GM21360 (cell line): ENCODE measurements around the gene FMO5.
A peak's percentile ranks its signal among the peaks of the same experiment; 100 is the strongest.
"Not testable (repeated sequence)": the region's sequence is repeated elsewhere in the genome, so short reads cannot be mapped to it uniquely, and the experiment has no call there.

Experiments
- ATAC-seq: cut with Tn5 transposase; IDR thresholded peaks from one replicate; pipeline ENCODE4 v1.9.1; 2021; ENCODE audit warnings: mild to moderate bottlenecking, moderate library complexity; ENCODE audit not compliant: unreplicated experiment

The FMO5 gene

GRCh38 chr1:147209825-147210821 is 15.0 kb downstream of the FMO5 start:
- ATAC-seq: no peak

- ATAC-seq: no peak
These were observed 16.5 kb downstream of the FMO5 start for GRCh38 chr1:147208619-147209018.

- ATAC-seq: no peak
These were observed 17.9 kb downstream of the FMO5 start for GRCh38 chr1:147207192-147207591.

- no peak for ATAC-seq
These were observed 21.1 kb downstream of the FMO5 start for GRCh38 chr1:147204080-147204479.

- ATAC-seq: no peak
These were observed 22.6 kb downstream of the FMO5 start for GRCh38 chr1:147202576-147202975.

GRCh38 chr1:147201786-147202185 is 23.4 kb downstream of the FMO5 start:
- no peak for ATAC-seq

GRCh38 chr1:147201276-147201675 is 23.9 kb downstream of the FMO5 start:
- no peak for ATAC-seq

GRCh38 chr1:147197324-147197723 is 27.8 kb downstream of the FMO5 start:
- not testable (repeated sequence) for ATAC-seq

- ATAC-seq: no peak
These were observed 35.6 kb downstream of the FMO5 start for GRCh38 chr1:147189514-147189913.

GRCh38 chr1:147185432-147185831 is 39.7 kb downstream of the FMO5 start:
- ATAC-seq: no peak

GRCh38 chr1:147177611-147178380 is 47.3 kb downstream of the FMO5 start:
- ATAC-seq: no peak

GRCh38 chr1:147172168-147173016 is 52.7 kb downstream of the FMO5 start, which contains the start of gene PRKAB2:
TSS of gene PRKAB2 (minus strand) at chr1:147172470. CDS start at chr1:147172144, 326 bp downstream.
- ATAC-seq: peak; percentile 81

- no peak for ATAC-seq
These were observed 53.6 kb downstream of the FMO5 start for GRCh38 chr1:147171399-147172167.

- ATAC-seq: no peak
These were observed 55.1 kb downstream of the FMO5 start for GRCh38 chr1:147169840-147170674.

- ATAC-seq: no peak
These were observed 56.0 kb downstream of the FMO5 start for GRCh38 chr1:147169171-147169570.

GRCh38 chr1:147168626-147169058 is 56.5 kb downstream of the FMO5 start:
- no peak for ATAC-seq

GRCh38 chr1:147167365-147167764 is 57.8 kb downstream of the FMO5 start:
- ATAC-seq: no peak

GRCh38 chr1:147163019-147163418 is 62.1 kb downstream of the FMO5 start:
- no peak for ATAC-seq

- ATAC-seq: no peak
These were observed 63.0 kb downstream of the FMO5 start for GRCh38 chr1:147162093-147162492.
